H1 (cell line): ENCODE results near the gene GRM5. TPM values are rescaled to one million over a fixed set of nuclear protein-coding genes. Genes with fewer than 3 reads are reported as not detected.

Experiments
- CTCF ChIA-PET: fragments of 300-600 bp; sonication (Branson Sonifier 250); formaldehyde crosslinking; loops from one replicate; lab custom pipeline; 2021; ENCODE audit not compliant: partially characterized antibody; lab: Charles Lee
- POLR2A ChIA-PET: fragments of 300-600 bp; sonication (Branson Sonifier 250); formaldehyde crosslinking; loops from one replicate; lab custom pipeline; 2021; ENCODE audit warnings: inconsistent platforms; ENCODE audit not compliant: partially characterized antibody; lab: Charles Lee
- DNase-seq, 2 experiments: peaks; one replicate each; pipeline versions ENCODE4 v3.0.0 to v3.0.0-alpha.2; 2010 to 2022; ENCODE audit warnings: low spot score in 2 of 2, low read depth in 1 of 2, mixed read lengths in 1 of 2
- FAIRE-seq: peaks from 2 replicates; lab custom pipeline; 2011; peaks lifted over from hg19 to GRCh38; lab: Jason Lieb, UNC
- H2AFZ ChIP-seq: 2 replicates; pipeline ENCODE4 v1.8.1; 2012; ENCODE audit warnings: low read length, inconsistent platforms
- H2AK5ac ChIP-seq: 2 replicates; pipeline ENCODE4 v1.6.1; 2013; ENCODE audit warnings: low read depth, low read length
- H2BK120ac ChIP-seq: replicated peaks from 2 replicates; pipeline ENCODE3; 2013; ENCODE audit warnings: low read depth, low read length, inconsistent platforms
- H2BK12ac ChIP-seq: 2 replicates; pipeline ENCODE4 v1.6.1; 2013; ENCODE audit warnings: low read depth, low read length
- H2BK15ac ChIP-seq: 2 replicates; pipeline ENCODE4 v1.6.1; 2013; ENCODE audit warnings: low read length
- H2BK20ac ChIP-seq: 2 replicates; pipeline ENCODE4 v1.6.1; 2013; ENCODE audit warnings: low read length
- H2BK5ac ChIP-seq: 2 replicates; pipeline ENCODE4 v1.6.1; 2013; ENCODE audit warnings: low read depth, low read length
- H3K14ac ChIP-seq: 2 replicates; pipeline ENCODE4 v1.6.1; 2013; ENCODE audit warnings: inconsistent platforms; ENCODE audit not compliant: insufficient read length
- H3K18ac ChIP-seq: 2 replicates; pipeline ENCODE4 v1.6.1; 2013; ENCODE audit warnings: low read length; ENCODE audit errors: extremely low read depth
- H3K23ac ChIP-seq: 2 replicates; pipeline ENCODE4 v1.6.1; 2013; ENCODE audit warnings: inconsistent platforms; ENCODE audit not compliant: insufficient read length
- H3K23me2 ChIP-seq: 2 replicates; pipeline ENCODE4 v1.6.1; 2013; ENCODE audit warnings: low read depth, low read length
- H3K27ac ChIP-seq: 2 replicates; pipeline ENCODE4 v1.6.1; 2011; ENCODE audit warnings: low read depth, low read length, inconsistent platforms
- H3K27me3 ChIP-seq, 4 experiments: replicated peaks in 1 of 4; 1 replicate in 1 of 4; 2 replicates in 3 of 4; pipeline versions ENCODE4 v1.6.1 to v1.8.1; 2011 to 2013; ENCODE audit warnings: low read length in 3 of 4, mild to moderate bottlenecking in 3 of 4, inconsistent platforms in 2 of 4, mixed read lengths in 2 of 4, moderate library complexity in 1 of 4; ENCODE audit not compliant: control insufficient read depth in 3 of 4, insufficient read depth in 3 of 4; ENCODE audit errors: extremely low read depth in 1 of 4
- H3K36me3 ChIP-seq, 4 experiments: 2 replicates each; pipeline versions ENCODE4 v1.6.1 to v1.8.1; 2011 to 2013; ENCODE audit warnings: mild to moderate bottlenecking in 4 of 4, low read length in 3 of 4, moderate library complexity in 2 of 4, control low read depth in 1 of 4, inconsistent platforms in 1 of 4; ENCODE audit not compliant: insufficient read depth in 4 of 4, control insufficient read depth in 2 of 4
- H3K4ac ChIP-seq: replicated peaks from 2 replicates; pipeline ENCODE3; 2013; ENCODE audit warnings: low read length, low read depth, mixed read lengths, inconsistent platforms; ENCODE audit not compliant: insufficient read length
- H3K4me1 ChIP-seq, 4 experiments: replicated peaks in 1 of 4; 1 replicate in 1 of 4; 2 replicates in 3 of 4; pipeline versions ENCODE4 v1.6.1 to v1.8.1; 2011 to 2013; ENCODE audit warnings: low read length in 3 of 4, inconsistent platforms in 2 of 4, mixed read lengths in 1 of 4; ENCODE audit not compliant: insufficient read depth in 4 of 4, control insufficient read depth in 3 of 4
- H3K4me2 ChIP-seq, 2 experiments: 2 replicates each; pipeline versions ENCODE4 v1.6.1 to v1.8.1; 2011 to 2013; ENCODE audit warnings: low read depth in 2 of 2, low read length in 2 of 2, control low read depth in 1 of 2, inconsistent platforms in 1 of 2, mild to moderate bottlenecking in 1 of 2; ENCODE audit not compliant: insufficient read depth in 1 of 2
- H3K4me3 ChIP-seq, 4 experiments: fragments of 200-600, 300-600 bp in 1 of 4; sonication (generic), shearing (Covaris generic), sonication (Bioruptor Twin) in 1 of 4; 2 replicates each; pipeline versions ENCODE4 v1.5.1 to v1.8.1; 2011 to 2016; ENCODE audit warnings: low read length in 4 of 4, low read depth in 3 of 4, control low read depth in 2 of 4, inconsistent platforms in 2 of 4, mild to moderate bottlenecking in 2 of 4, mixed read lengths in 1 of 4, moderate library complexity in 1 of 4; ENCODE audit not compliant: insufficient read depth in 2 of 4; ENCODE audit errors: extremely low read depth in 1 of 4
- H3K56ac ChIP-seq: replicated peaks from 2 replicates; pipeline ENCODE3; 2013; ENCODE audit warnings: low read depth, mild to moderate bottlenecking, mixed read lengths, low read length, inconsistent platforms; ENCODE audit not compliant: insufficient read length
- H3K79me1 ChIP-seq: 2 replicates; pipeline ENCODE4 v1.6.1; 2013; ENCODE audit warnings: low read depth, low read length, control low read depth
- H3K79me2 ChIP-seq, 2 experiments: 2 replicates each; pipeline versions ENCODE4 v1.6.1 to v1.8.1; 2012 to 2013; ENCODE audit warnings: low read length in 2 of 2, mild to moderate bottlenecking in 2 of 2, inconsistent platforms in 1 of 2; ENCODE audit not compliant: insufficient read depth in 2 of 2, control insufficient read depth in 1 of 2
- H3K9ac ChIP-seq, 4 experiments: replicated peaks in 1 of 4; 1 replicate in 1 of 4; 2 replicates in 3 of 4; pipeline versions ENCODE4 v1.6.1 to v1.8.1; 2011 to 2013; ENCODE audit warnings: low read depth in 3 of 4, low read length in 3 of 4, control low read depth in 2 of 4, mild to moderate bottlenecking in 2 of 4, moderate library complexity in 2 of 4, inconsistent platforms in 1 of 4; ENCODE audit errors: extremely low read depth in 1 of 4
- H3K9me3 ChIP-seq, 2 experiments: 2 replicates each; pipeline versions ENCODE4 v1.6.1 to v1.8.1; 2012 to 2013; ENCODE audit warnings: mild to moderate bottlenecking in 2 of 2, moderate library complexity in 2 of 2, control low read depth in 1 of 2, inconsistent platforms in 1 of 2, low read depth in 1 of 2, low read length in 1 of 2, mixed read lengths in 1 of 2; ENCODE audit not compliant: insufficient read depth in 2 of 2
- H4K20me1 ChIP-seq, 2 experiments: replicated peaks in 1 of 2; 2 replicates each; pipeline versions ENCODE3 to v1.8.1; 2011 to 2013; ENCODE audit warnings: inconsistent platforms in 2 of 2, low read length in 2 of 2, mild to moderate bottlenecking in 1 of 2; ENCODE audit not compliant: insufficient read depth in 2 of 2, control insufficient read depth in 1 of 2
- H4K5ac ChIP-seq: 2 replicates; pipeline ENCODE4 v1.6.1; 2013; ENCODE audit warnings: low read length, low read depth, mixed read lengths, inconsistent platforms; ENCODE audit not compliant: insufficient read length
- H4K8ac ChIP-seq: 2 replicates; pipeline ENCODE4 v1.8.0; 2013; ENCODE audit warnings: mild to moderate bottlenecking, moderate library complexity, low read length, inconsistent platforms; ENCODE audit not compliant: insufficient read depth; ENCODE audit errors: extremely low read depth
- H4K91ac ChIP-seq: replicated peaks from 2 replicates; pipeline ENCODE3; 2013; ENCODE audit warnings: low read length, mixed read lengths, inconsistent platforms; ENCODE audit not compliant: insufficient read length
- CEBPB ChIP-seq: IDR thresholded peaks from 2 replicates; pipeline ENCODE4 v1.6.1; 2012; ENCODE audit warnings: low read depth, low read length
- GTF2F1 ChIP-seq: IDR thresholded peaks from 2 replicates; pipeline ENCODE4 v1.6.1; 2012; ENCODE audit warnings: low read depth, low read length, improper control_type of control experiment, borderline replicate concordance
- HDAC6 ChIP-seq: IDR thresholded peaks from one replicate; pipeline ENCODE4 v1.7.1; 2012; ENCODE audit warnings: low read depth, mild to moderate bottlenecking, inconsistent platforms, low read length, moderate library complexity
- JUN ChIP-seq: IDR thresholded peaks from 2 replicates; pipeline ENCODE4 v1.6.1; 2011; ENCODE audit warnings: low read depth, mild to moderate bottlenecking, improper control_type of control experiment, low read length
- JUND ChIP-seq: IDR thresholded peaks from 2 replicates; pipeline ENCODE4 v1.6.1; 2011; ENCODE audit warnings: mild to moderate bottlenecking, improper control_type of control experiment, low read length
- KDM1A ChIP-seq: fragments of 200-600, 300-600 bp; sonication (generic); IDR thresholded peaks from 2 replicates; pipeline ENCODE4 v1.7.1; 2016; ENCODE audit warnings: mild to moderate bottlenecking, low read length, borderline replicate concordance
- POLR2A ChIP-seq, 2 experiments: IDR thresholded peaks; 1 replicate in 1 of 2; 2 replicates in 1 of 2; pipeline ENCODE4 v1.6.1; 2011; ENCODE audit warnings: low read depth in 2 of 2, low read length in 2 of 2, mild to moderate bottlenecking in 2 of 2; ENCODE audit errors: control extremely low read depth in 1 of 2
- RAD21 ChIP-seq, 2 experiments: IDR thresholded peaks in 1 of 2; conservative IDR thresholded peaks in 1 of 2; 2 replicates each; pipeline ENCODE4 v1.6.1; 2011; ENCODE audit warnings: low read depth in 2 of 2, low read length in 2 of 2, improper control_type of control experiment in 1 of 2, inconsistent platforms in 1 of 2, mild to moderate bottlenecking in 1 of 2, moderate library complexity in 1 of 2
- RNF2 ChIP-seq: fragments of 200-900, 300-1000 bp; sonication (generic); IDR thresholded peaks from 2 replicates; pipeline ENCODE4 v1.7.1; 2016; ENCODE audit warnings: borderline replicate concordance, low read depth, mild to moderate bottlenecking, antibody characterized with exemption, low read length; ENCODE audit not compliant: poor library complexity, severe bottlenecking; ENCODE audit errors: missing control alignments
- RXRA ChIP-seq: IDR thresholded peaks from 2 replicates; pipeline ENCODE4 v1.6.1; 2011; ENCODE audit warnings: low read depth, mild to moderate bottlenecking, low read length, moderate library complexity; ENCODE audit not compliant: insufficient read depth
- SAP30 ChIP-seq: fragments of 300-600 bp; sonication (generic); IDR thresholded peaks from 2 replicates; pipeline ENCODE4 v1.7.1; 2012; ENCODE audit warnings: low read length, moderate library complexity, mild to moderate bottlenecking, inconsistent platforms; ENCODE audit not compliant: insufficient read depth, insufficient replicate concordance
- SP4 ChIP-seq: IDR thresholded peaks from 2 replicates; pipeline ENCODE4 v1.6.1; 2012; ENCODE audit warnings: low read length, inconsistent platforms
- YY1 ChIP-seq: IDR thresholded peaks from 2 replicates; pipeline ENCODE4 v1.6.1; 2011; ENCODE audit warnings: low read depth, mild to moderate bottlenecking, low read length
- ZNF274 ChIP-seq: IDR thresholded peaks from 2 replicates; pipeline ENCODE4 v1.7.0; 2012; ENCODE audit warnings: low read length, borderline replicate concordance; ENCODE audit errors: extremely low read depth
- WGBS, 2 experiments: shearing (Covaris generic) in 1 of 2; methylation state at CpG; one replicate each; pipeline versions ENCODE4 v1.1.6 to v1.1.7; 2013 to 2015; ENCODE audit warnings: low lambda C conversion rate in 2 of 2, mixed read lengths in 2 of 2, inconsistent platforms in 1 of 2, low coverage in 1 of 2, missing lambda C conversion rate in 1 of 2; ENCODE audit not compliant: insufficient replicate concordance in 2 of 2, insufficient coverage in 1 of 2, insufficient read length in 1 of 2; ENCODE audit errors: extremely low coverage in 1 of 2, missing lambda C conversion rate in 1 of 2; 5-methylcytosine and 5-hydroxymethylcytosine counted together
- polyA plus RNA-seq, 7 experiments: library from polyadenylated mRNA; depleted of rRNA in 3 of 7; stranded (reverse) in 5 of 7; unstranded in 2 of 7; fragments of >200 nt in 5 of 7; fragments of 200-250 nt in 2 of 7; gene quantifications; 1 replicate in 5 of 7; 2 replicates in 1 of 7; 4 replicates in 1 of 7; pipeline versions ENCODE4 v1.2.1 to v1.2.3, GENCODE V29; 2011 to 2013; ENCODE audit warnings: missing spikeins in 2 of 7, mixed read lengths in 2 of 7
- total RNA-seq: library from RNA; stranded (reverse); fragmentation: NEBNext Ultra II Directional; extraction: Animal tissue kit (Norgen Biotek cat#: 25700); gene quantifications from 2 replicates; pipeline ENCODE4 v1.2.1, GENCODE V29; 2021

GRM5 gene
- total and polyA plus RNA-seq, 2 of the 8 experiments (the other 6 are each of a cell fraction or from before 2014, with no cell fraction given): 0.15 to 0.43 TPM

DNA sequence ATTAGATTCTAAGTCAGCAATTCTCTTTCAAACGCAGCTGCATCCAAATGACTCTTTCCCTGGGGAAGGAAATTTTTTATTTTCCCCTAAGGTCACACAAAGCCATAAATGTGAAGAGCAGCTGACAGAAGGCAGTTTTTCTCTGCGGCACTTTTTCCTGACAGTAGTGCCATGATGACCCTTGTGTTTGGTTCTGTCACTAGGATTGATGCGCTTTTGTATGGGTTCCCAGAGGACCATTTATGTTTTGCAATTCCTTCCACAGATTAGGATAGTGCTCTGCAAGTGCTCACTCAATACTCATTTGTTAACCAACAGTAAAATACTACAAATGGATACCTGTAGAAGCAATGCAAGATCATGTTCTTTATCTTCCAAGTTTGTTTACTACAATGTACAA is 368.6 kb downstream of the GRM5 start:
- H3K4me3 ChIP-seq: no peak overlapping the region
- H2BK5ac ChIP-seq: no peak overlapping the region
- H3K9me3 ChIP-seq: no peaks in the 10 kb centered on the region
- 82% methylated on average over 3 of the region's 3 CpGs; no CpG with 5 or more reads in 1 of the 2 experiments for WGBS, 2 experiments
- FAIRE-seq: no peak
- H3K79me2 ChIP-seq: no peaks in the 10 kb centered on the region
- no peak overlapping the region for H3K23ac ChIP-seq
- H3K9ac ChIP-seq: no peak overlapping the region
- no peak overlapping the region for H3K4ac ChIP-seq
- no peak overlapping the region for H2BK12ac ChIP-seq
- TF ChIP-seq ZNF274 (no peak), JUND (no peak), YY1 (no peak), SAP30 (no peak), RXRA (no peak), JUN (no peak), KDM1A (no peak), POLR2A (IDR thresholded peaks at IDR 0.05; ENCODE audit: control extremely low read depth in 1 of 2, low read depth in 2 of 2, low read length in 2 of 2) (no peak), HDAC6 (no peak), RNF2 (no peak), CEBPB (no peak), GTF2F1 (no peak), RAD21 (IDR thresholded peaks at IDR 0.05 in 1 of 2, conservative IDR thresholded peaks at IDR 0.05 in 1 of 2; ENCODE audit: low read depth in 2 of 2, low read length in 2 of 2) (no peak), SP4 (no peak)
- TF ChIP-seq, all 59 proteins: peak for 0
- Histone ChIP-seq H2BK15ac (no peak overlapping the region), H4K91ac (no peak overlapping the region), H3K27ac (no peak overlapping the region), H2AK5ac (no peak overlapping the region), H2BK20ac (no peak overlapping the region), H2BK120ac (no peak overlapping the region), H3K36me3 (no peaks in the 10 kb centered on the region), H4K8ac (no peak overlapping the region), H3K18ac (no peak overlapping the region), H2AFZ (no peak overlapping the region), H3K4me1 (no peaks in the 10 kb centered on the region), H3K56ac (no peak overlapping the region), H3K23me2 (no peaks in the 10 kb centered on the region), H3K27me3 (no peaks in the 10 kb centered on the region), H4K20me1 (no peaks in the 10 kb centered on the region), H4K5ac (no peak overlapping the region), H3K14ac (no peak overlapping the region), H3K79me1 (no peaks in the 10 kb centered on the region), H3K4me2 (no peak overlapping the region)
- no peak for DNase-seq
- CTCF ChIA-PET: no interaction called here
- POLR2A ChIA-PET: no interaction called here
